Astrocyte (in vitro differentiated cells and primary cell): ENCODE data around the gene POU2F2.

Experiments used
- EZH2 ChIP-seq: IDR thresholded peaks from 2 replicates; pipeline ENCODE4 v1.6.1; 2012; ENCODE audit warnings: mild to moderate bottlenecking, low read length, inconsistent platforms; ENCODE audit not compliant: insufficient read depth
- TF ChIP-seq, protein P1 (sequence below): IDR thresholded peaks from 2 replicates; pipeline ENCODE4 v1.5.1; 2011; ENCODE audit warnings: low read depth, mild to moderate bottlenecking, inconsistent platforms, low read length, moderate library complexity; ENCODE audit not compliant: insufficient read depth

GRCh38 chr19:42095814-42096230 lies 36.4 kb downstream of the POU2F2 start:
- TF ChIP-seq, protein P1, sequence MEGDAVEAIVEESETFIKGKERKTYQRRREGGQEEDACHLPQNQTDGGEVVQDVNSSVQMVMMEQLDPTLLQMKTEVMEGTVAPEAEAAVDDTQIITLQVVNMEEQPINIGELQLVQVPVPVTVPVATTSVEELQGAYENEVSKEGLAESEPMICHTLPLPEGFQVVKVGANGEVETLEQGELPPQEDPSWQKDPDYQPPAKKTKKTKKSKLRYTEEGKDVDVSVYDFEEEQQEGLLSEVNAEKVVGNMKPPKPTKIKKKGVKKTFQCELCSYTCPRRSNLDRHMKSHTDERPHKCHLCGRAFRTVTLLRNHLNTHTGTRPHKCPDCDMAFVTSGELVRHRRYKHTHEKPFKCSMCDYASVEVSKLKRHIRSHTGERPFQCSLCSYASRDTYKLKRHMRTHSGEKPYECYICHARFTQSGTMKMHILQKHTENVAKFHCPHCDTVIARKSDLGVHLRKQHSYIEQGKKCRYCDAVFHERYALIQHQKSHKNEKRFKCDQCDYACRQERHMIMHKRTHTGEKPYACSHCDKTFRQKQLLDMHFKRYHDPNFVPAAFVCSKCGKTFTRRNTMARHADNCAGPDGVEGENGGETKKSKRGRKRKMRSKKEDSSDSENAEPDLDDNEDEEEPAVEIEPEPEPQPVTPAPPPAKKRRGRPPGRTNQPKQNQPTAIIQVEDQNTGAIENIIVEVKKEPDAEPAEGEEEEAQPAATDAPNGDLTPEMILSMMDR: no peak
- no peak for TF ChIP-seq EZH2
